Urinary bladder (tissue), 4 donors: ENCODE data around the gene ZNF853. TPM values are rescaled to one million over a fixed set of nuclear protein-coding genes. Genes with fewer than 3 reads are reported as not detected.
"Not testable (repeated sequence)": the region's sequence is repeated elsewhere in the genome, so short reads cannot be mapped to it uniquely, and the experiment has no call there.

Experiments
- DNase-seq: peaks from one replicate; pipeline ENCODE4 v3.0.0-alpha.2; 2015; ENCODE audit errors: extremely low spot score
- H3K27ac ChIP-seq: one replicate; pipeline ENCODE4 v1.5.1; 2013; ENCODE audit warnings: low read depth, mild to moderate bottlenecking, moderate library complexity
- H3K36me3 ChIP-seq: one replicate; pipeline ENCODE4 v1.6.1; 2013; ENCODE audit warnings: mild to moderate bottlenecking, moderate library complexity; ENCODE audit not compliant: insufficient read depth
- H3K4me1 ChIP-seq: one replicate; pipeline ENCODE4 v1.6.1; 2013; ENCODE audit warnings: mild to moderate bottlenecking, moderate library complexity; ENCODE audit not compliant: insufficient read depth
- H3K4me3 ChIP-seq: one replicate; pipeline ENCODE4 v1.5.1; 2013; ENCODE audit warnings: low read depth, low read length
- WGBS: extraction: QIAGEN DNeasy Blood & Tissue Kit; methylation state at CpG from one replicate; pipeline ENCODE4 v1.1.7; 2013; 5-methylcytosine and 5-hydroxymethylcytosine counted together
- polyA plus RNA-seq: library from polyadenylated mRNA; stranded (reverse); fragments of 200-250 nt; gene quantifications from one replicate; pipeline ENCODE4 v1.2.3, GENCODE V29; 2013
- total RNA-seq: library from RNA; depleted of rRNA; stranded (reverse); fragments of >200 nt; gene quantifications from one replicate; pipeline ENCODE4 v1.2.3, GENCODE V29; 2014
- donor health status: healthy with polysubstance abuse.
- donor health status: healthy.

The ZNF853 gene
- total and polyA plus RNA-seq, 2 donors: 6.6 to 13.2 TPM

- Histone ChIP-seq H3K4me1 (peaks cover 3% of the 10 kb centered on the region), H3K4me3 (no peak overlapping the region), H3K36me3 (no peaks in the 10 kb centered on the region), H3K27ac (no peak overlapping the region)
- no peak for DNase-seq
- 88% methylated on average over 20 of the region's 20 CpGs for WGBS
Observed at GRCh38 chr7:6616854-6617643, 1.6 kb downstream of the ZNF853 start.

- Histone ChIP-seq H3K4me1 (peaks cover 3% of the 10 kb centered on the region), H3K27ac (no peak overlapping the region), H3K4me3 (no peak overlapping the region), H3K36me3 (peaks cover 2% of the 10 kb centered on the region)
- WGBS: 75% methylated on average over 4 of the region's 4 CpGs
- no peak for DNase-seq
Observed at GRCh38 chr7:6618621-6619020, 3.2 kb downstream of the ZNF853 start.

- no peak overlapping the region for H3K27ac ChIP-seq
- H3K36me3 ChIP-seq: peaks cover 2% of the 10 kb centered on the region
- DNase-seq: no peak
- peaks cover 3% of the 10 kb centered on the region for H3K4me1 ChIP-seq
- 82% methylated on average over 3 of the region's 3 CpGs for WGBS
- no peak overlapping the region for H3K4me3 ChIP-seq
Observed at GRCh38 chr7:6619961-6620360, 4.6 kb downstream of the ZNF853 start.

- no peak overlapping the region for H3K4me3 ChIP-seq
- WGBS: 88% methylated on average over 20 of the region's 20 CpGs
- H3K36me3 ChIP-seq: peaks cover 2% of the 10 kb centered on the region
- no peaks in the 10 kb centered on the region for H3K4me1 ChIP-seq
- no peak overlapping the region for H3K27ac ChIP-seq
- no peak for DNase-seq
Observed at GRCh38 chr7:6621195-6622133, 6.1 kb downstream of the ZNF853 start.

- 96% methylated on average over 67 of the region's 67 CpGs for WGBS
- H3K36me3 ChIP-seq: peaks cover 2% of the 10 kb centered on the region
- no peaks in the 10 kb centered on the region for H3K4me1 ChIP-seq
- H3K4me3 ChIP-seq: no peak overlapping the region
- H3K27ac ChIP-seq: no peak overlapping the region
- DNase-seq: no peak
Observed at GRCh38 chr7:6622134-6622710, 6.8 kb downstream of the ZNF853 start.

GRCh38 chr7:6623589-6624245 lies 8.3 kb downstream of the ZNF853 start:
- DNase-seq: no peak
- peaks cover 2% of the 10 kb centered on the region for H3K36me3 ChIP-seq
- 80% methylated on average over 15 of the region's 15 CpGs for WGBS
- no peak overlapping the region for H3K27ac ChIP-seq
- H3K4me1 ChIP-seq: no peaks in the 10 kb centered on the region
- H3K4me3 ChIP-seq: no peak overlapping the region

- Histone ChIP-seq H3K36me3 (peaks cover 2% of the 10 kb centered on the region), H3K27ac (no peak overlapping the region), H3K4me3 (no peak overlapping the region), H3K4me1 (no peaks in the 10 kb centered on the region)
- WGBS: 83% methylated on average over 3 of the region's 3 CpGs
- DNase-seq: no peak
Observed at GRCh38 chr7:6624246-6624611, 8.8 kb downstream of the ZNF853 start.

- no peaks in the 10 kb centered on the region for H3K4me1 ChIP-seq
- WGBS: 80% methylated on average over 6 of the region's 6 CpGs
- H3K27ac ChIP-seq: no peak overlapping the region
- H3K4me3 ChIP-seq: no peak overlapping the region
- no peaks in the 10 kb centered on the region for H3K36me3 ChIP-seq
- DNase-seq: peak; percentile 5
Observed at GRCh38 chr7:6628045-6628444, 12.6 kb downstream of the ZNF853 start.

GRCh38 chr7:6630007-6630849 lies 14.8 kb downstream of the ZNF853 start:
- WGBS: 68% methylated on average over 11 of the region's 11 CpGs
- DNase-seq: no peak
- H3K4me1 ChIP-seq: no peaks in the 10 kb centered on the region
- H3K27ac ChIP-seq: no peak overlapping the region
- no peaks in the 10 kb centered on the region for H3K36me3 ChIP-seq
- H3K4me3 ChIP-seq: no peak overlapping the region

GRCh38 chr7:6631605-6632004 lies 16.2 kb downstream of the ZNF853 start:
- no peak for DNase-seq
- WGBS: 71% methylated on average over 7 of the region's 7 CpGs
- H3K4me3 ChIP-seq: no peak overlapping the region
- H3K27ac ChIP-seq: no peak overlapping the region
- H3K36me3 ChIP-seq: no peaks in the 10 kb centered on the region
- no peaks in the 10 kb centered on the region for H3K4me1 ChIP-seq

GRCh38 chr7:6634021-6634420 lies 18.6 kb downstream of the ZNF853 start:
- WGBS: 76% methylated on average over 8 of the region's 8 CpGs

GRCh38 chr7:6634971-6635370 lies 19.6 kb downstream of the ZNF853 start:
- H3K4me1 ChIP-seq, DNase-seq, H3K36me3 ChIP-seq, H3K27ac ChIP-seq, H3K4me3 ChIP-seq: not testable (repeated sequence)
- 84% methylated on average over 5 of the region's 5 CpGs for WGBS

More at GRCh38 chr7:6634021-6634420, 18.6 kb downstream of the ZNF853 start:
- Histone ChIP-seq H3K27ac (no peak overlapping the region), H3K4me3 (no peak overlapping the region), H3K36me3 (no peaks in the 10 kb centered on the region), H3K4me1 (no peaks in the 10 kb centered on the region)
- no peak for DNase-seq
